ENCODE results near the gene CT55.

GRCh38 chrX:135200297-135200696 is 29.1 kb upstream of the CT55 start:
- TF ChIP-seq CTCF (IDR thresholded peaks at IDR 0.05; ENCODE audit: poor library complexity) = no peak
- TF ChIP-seq EZH2 (IDR thresholded peaks at IDR 0.05; ENCODE audit: borderline replicate concordance) = no peak
- no peak for TF ChIP-seq EZH2phosphoT487 (IDR thresholded peaks at IDR 0.05; ENCODE audit: low read depth, severe bottlenecking, unreplicated experiment)

Measured in hepatocyte (in vitro differentiated cells).